GM10847 (cell line): Measurements from ENCODE around the gene EXOC1.

Experiments used
- POLR2A ChIP-seq: IDR thresholded peaks from 2 replicates; pipeline ENCODE4 v1.6.1; 2011; ENCODE audit not compliant: insufficient read length; ENCODE audit errors: extremely low read depth

The EXOC1 gene

DNA sequence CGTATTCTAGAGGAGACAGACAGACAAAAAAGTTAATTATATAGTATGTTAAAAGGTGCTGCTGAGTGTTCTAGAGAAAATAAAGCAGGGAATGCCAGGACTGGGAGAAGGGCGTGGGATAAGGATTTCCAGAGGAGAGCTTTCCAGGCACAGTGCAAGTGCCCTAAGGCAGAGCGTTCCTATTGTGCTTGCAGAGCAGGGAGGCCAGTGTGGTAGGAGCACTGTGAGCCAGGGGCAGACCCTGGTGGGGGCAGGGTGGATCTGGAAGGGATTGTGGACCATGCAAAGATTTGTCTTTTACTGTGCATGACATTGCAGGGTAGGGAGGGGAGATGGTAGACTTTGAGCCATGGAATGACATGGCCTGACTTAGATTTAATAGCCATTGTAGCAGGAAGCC lies 25.8 kb downstream of the EXOC1 start:
- TF ChIP-seq POLR2A = no peak

- TF ChIP-seq POLR2A = no peak
Measured at GRCh38 chr4:55880652-55881280, 27.3 kb downstream of the EXOC1 start.

- TF ChIP-seq POLR2A = no peak
Measured at GRCh38 chr4:55884093-55884850, 30.8 kb downstream of the EXOC1 start.

- TF ChIP-seq POLR2A = no peak
Measured at GRCh38 chr4:55884851-55885219, 31.4 kb downstream of the EXOC1 start.

DNA sequence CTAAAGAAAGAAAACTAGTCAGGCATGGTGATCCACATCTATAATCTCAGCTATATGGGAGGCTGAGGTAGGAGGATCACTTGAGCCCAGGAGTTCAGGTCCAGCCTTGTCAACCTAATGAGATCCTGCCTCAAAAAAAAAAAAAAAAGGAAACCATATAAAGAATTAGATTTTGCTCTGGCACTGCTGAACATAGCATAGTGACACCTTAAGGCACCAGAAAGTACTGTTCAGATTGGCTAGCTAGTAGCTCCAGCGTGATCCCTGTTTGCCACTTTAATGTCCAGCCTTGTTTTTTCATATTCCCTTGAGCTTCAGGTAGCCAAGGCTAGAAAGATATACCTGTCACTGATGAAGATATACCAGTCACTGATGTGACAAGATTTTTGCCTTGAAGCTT lies 34.1 kb downstream of the EXOC1 start:
- no peak for TF ChIP-seq POLR2A

- TF ChIP-seq POLR2A = no peak
Measured at GRCh38 chr4:55892156-55892555, 38.7 kb downstream of the EXOC1 start.

GRCh38 chr4:55896622-55897021 lies 43.2 kb downstream of the EXOC1 start:
- TF ChIP-seq POLR2A = no peak

DNA sequence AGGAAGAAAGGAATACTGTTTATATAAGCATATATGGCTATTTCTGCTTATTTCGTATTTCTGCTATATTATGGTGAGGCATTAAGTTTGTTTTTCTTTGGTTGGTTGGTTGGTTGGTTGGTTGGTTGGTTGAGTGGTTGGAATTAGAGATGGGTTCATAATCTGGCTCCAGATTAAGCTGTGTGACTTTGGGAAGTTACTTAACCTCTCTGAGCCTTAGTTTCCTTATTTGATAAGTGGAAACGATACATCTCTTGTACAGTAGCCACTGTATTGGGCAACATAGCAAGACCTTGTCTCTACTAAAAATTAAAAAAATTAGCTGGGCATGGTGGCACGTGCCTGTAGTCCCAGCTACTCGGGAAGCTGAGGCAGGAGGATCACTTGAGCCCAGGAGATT lies 49.2 kb downstream of the EXOC1 start:
- TF ChIP-seq POLR2A = no peak

- TF ChIP-seq POLR2A = no peak
Measured at GRCh38 chr4:55903577-55903976, 50.1 kb downstream of the EXOC1 start.

DNA sequence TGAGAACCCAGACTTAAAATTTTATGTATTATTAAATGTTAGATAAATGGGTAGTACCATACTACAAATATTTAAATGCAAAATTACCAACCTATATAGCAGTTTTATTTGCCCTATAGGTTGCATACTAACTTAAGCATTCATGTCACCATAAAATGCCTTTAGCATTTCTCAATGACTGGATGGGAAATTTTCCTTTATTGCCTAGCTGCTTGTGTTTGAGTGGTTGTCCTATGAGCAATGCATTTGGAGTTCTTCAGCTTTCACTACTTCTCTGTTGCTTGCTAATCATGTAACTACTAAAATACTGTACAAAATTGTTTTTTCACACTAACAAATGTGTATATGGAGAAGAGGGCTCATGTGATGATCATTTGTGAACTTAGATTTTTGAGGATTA lies 51.1 kb downstream of the EXOC1 start:
- no peak for TF ChIP-seq POLR2A

DNA sequence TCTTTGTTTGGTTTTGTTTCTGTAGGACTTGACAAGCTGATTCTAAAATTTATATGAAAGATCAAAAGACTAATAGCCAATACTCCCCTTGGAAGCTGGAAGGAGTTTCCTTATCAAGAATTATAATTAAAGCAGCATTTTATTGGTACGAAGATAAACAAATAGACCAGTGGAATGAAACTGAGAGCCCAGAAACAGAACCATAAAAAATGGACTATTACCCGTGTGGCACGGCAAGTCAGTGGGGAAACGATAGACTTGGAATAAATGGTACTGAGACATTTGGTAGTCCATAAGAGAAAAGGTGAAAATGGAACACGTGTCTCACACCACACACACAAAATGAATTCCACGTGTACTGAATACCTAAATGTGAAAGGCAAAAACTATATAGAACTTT lies 52.9 kb downstream of the EXOC1 start:
- no peak for TF ChIP-seq POLR2A

DNA sequence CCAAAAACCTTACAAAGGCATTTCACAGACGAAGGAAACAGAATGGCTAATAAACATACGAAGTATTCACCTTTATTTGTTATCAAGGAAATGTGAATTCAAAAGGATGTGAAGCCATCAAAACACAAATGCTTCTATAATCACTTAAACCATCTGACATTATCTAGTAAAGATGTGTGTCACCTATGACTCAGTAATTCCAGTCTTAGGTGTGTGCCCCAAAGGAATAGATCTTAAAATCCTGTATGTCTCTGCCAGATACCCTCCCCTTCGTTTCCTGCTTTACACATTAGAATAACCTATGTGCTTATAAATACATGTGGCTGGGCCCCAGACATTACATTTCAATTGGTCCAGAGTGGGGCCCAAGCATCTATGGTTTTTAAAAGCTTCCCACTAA lies 53.5 kb downstream of the EXOC1 start:
- TF ChIP-seq POLR2A = no peak

DNA sequence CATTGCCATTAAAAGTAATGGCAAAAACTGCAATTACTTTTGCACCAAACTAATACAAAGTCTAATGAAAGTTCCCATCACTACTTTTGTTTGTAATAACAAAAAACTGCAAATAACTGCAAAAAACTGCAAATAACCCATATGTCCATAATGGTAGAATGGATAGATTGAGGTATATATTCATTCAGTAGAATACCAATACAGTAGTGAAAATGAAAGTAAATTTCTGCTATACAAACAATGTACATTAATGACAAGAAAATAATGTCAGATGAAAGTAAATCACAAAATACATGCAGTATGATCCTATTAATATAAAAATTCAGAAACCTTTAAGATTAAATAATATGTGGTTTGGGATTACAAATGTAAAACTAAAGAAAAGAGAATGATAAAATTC lies 54.0 kb downstream of the EXOC1 start:
- no peak for TF ChIP-seq POLR2A

GRCh38 chr4:55910140-55910539 lies 56.7 kb downstream of the EXOC1 start:
- no peak for TF ChIP-seq POLR2A

DNA sequence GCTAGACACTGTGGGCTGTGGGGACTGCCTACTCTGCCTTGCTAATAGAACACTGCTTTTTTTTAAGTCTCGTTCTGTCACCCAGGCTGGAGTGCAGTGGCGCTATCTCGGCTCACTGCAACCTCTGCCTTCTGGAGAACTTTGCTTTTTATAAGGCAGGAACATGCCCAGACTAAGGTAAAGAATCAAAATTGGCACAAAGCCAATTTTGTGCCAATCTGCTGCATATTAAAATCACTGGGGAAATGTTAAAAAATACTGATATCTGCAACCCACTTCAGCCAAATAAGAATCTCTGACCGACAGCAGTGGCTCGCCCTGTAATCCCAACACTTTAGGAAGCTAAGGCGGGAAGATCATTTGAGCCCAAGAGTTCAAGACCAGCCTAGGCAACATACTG lies 58.8 kb downstream of the EXOC1 start:
- no peak for TF ChIP-seq POLR2A

DNA sequence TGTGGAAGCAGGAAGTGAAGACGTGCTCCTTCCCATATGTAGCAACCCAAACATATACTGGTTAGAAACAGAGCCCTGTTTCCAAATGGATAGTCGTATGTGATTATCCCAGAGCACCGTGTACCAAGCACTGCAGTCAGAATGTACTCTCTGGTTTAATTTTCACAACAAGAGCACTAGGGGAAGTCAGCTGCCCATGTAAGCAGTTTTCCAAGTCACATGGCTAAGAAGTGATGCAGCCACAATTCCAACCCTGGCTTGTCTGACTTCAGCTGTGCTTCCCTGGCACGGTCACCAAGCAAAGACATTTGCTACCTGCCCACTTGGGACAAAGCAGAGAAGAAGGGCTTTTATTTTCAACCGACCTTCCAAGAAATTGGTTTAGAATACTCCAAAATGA lies 67.1 kb downstream of the EXOC1 start:
- TF ChIP-seq POLR2A = no peak

DNA sequence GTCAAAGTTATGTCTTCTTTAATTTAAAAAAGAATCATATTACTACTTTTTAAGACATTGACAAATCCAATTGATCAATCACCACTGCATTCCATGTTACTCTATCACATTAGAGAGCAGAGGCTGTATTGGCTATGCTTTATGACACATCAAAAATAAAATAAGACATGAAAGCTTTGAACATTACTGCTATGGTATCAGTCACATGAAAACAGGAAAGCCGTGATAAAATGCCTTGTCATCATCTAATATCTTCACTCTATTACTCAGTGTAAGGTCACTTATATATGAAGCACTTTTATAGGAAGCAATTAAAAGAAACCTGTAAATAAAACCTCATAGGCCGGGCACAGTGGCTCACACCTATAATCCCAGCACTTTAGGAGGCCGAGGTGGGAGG lies 67.6 kb downstream of the EXOC1 start:
- no peak for TF ChIP-seq POLR2A
